Hypothalamus (tissue), 51 donors: ENCODE measurements around the gene CALY.

Experiments
- DNase-seq, 51 donors: peaks; one replicate each; lab custom pipeline; 2025; lab: John Stamatoyannopoulos, UW

Gene CALY

GRCh38 chr10:133295426-133296320 is 41.0 kb downstream of the CALY start:
- DNase-seq: no peak

- peak in 2 of 51 donors; percentile 16 to 26 for DNase-seq
Measured at GRCh38 chr10:133294189-133294588, 42.5 kb downstream of the CALY start.

DNA sequence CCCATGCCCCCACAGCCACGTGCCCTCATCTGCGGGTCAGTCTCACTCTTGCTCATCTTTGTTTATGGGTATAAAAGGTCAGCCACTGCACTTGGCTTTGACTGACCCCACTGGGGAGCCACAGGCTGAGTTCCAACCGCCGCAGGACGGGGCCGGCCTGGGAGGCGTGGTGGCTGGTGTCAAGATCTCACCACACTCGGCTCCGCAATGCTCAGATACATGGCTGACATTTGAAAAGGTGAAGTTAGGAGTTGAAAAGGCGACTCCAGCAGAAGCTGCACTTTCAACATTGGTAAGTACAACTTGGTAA is 42.9 kb downstream of the CALY start:
- no peak for DNase-seq

GRCh38 chr10:133292919-133293809 is 43.5 kb downstream of the CALY start:
- no peak for DNase-seq

GRCh38 chr10:133289761-133290160 is 46.9 kb downstream of the CALY start:
- DNase-seq: no peak

- DNase-seq: no peak
Measured at GRCh38 chr10:133287832-133288500, 48.7 kb downstream of the CALY start.

GRCh38 chr10:133286366-133286765 is 50.3 kb downstream of the CALY start:
- DNase-seq: no peak

DNA sequence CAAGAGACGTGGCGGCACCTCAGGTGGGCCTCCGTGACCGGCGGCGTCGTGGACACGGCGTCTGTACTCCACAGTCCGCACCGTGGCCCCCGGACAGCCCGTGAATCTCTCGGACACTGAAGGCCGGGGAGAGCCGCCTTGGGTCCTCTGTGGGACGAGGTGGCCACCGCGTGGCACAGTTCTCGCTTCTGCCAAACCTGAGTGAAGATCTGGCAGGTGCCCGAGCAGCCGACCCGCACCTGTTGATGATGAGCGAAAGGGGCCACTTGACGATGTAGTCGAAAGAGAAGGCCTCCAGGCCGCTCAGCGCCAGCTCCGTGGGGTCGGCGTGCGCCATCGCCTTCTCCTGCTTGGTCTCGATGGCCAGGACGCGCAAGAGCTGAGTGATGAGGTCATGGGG is 51.5 kb downstream of the CALY start:
- DNase-seq: no peak

- DNase-seq: no peak
Measured at GRCh38 chr10:133283931-133284330, 52.8 kb downstream of the CALY start.

GRCh38 chr10:133282846-133283390 is 53.8 kb downstream of the CALY start:
- no peak for DNase-seq

- no peak for DNase-seq
Measured at GRCh38 chr10:133281628-133282372, 54.9 kb downstream of the CALY start.

DNA sequence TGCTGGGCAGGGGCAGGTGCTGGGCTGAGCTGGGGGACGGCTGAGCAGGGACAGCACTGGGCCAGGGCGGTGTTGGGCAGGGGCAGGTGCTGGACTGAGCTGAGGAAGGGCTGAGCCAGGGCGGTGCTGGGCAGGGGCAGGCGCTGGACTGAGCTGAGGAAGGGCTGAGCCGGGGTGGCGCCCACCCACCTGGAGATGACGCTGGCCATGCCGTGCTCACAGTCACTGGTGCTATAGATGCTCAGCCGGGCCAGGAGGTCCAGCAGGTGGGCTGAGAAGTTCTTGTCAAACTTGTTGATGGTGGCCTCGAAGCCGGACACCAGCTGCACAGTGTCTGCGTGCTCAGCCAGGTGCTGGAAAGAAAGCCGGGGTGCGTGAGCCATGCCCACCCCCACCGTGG is 55.6 kb downstream of the CALY start:
- no peak for DNase-seq

DNA sequence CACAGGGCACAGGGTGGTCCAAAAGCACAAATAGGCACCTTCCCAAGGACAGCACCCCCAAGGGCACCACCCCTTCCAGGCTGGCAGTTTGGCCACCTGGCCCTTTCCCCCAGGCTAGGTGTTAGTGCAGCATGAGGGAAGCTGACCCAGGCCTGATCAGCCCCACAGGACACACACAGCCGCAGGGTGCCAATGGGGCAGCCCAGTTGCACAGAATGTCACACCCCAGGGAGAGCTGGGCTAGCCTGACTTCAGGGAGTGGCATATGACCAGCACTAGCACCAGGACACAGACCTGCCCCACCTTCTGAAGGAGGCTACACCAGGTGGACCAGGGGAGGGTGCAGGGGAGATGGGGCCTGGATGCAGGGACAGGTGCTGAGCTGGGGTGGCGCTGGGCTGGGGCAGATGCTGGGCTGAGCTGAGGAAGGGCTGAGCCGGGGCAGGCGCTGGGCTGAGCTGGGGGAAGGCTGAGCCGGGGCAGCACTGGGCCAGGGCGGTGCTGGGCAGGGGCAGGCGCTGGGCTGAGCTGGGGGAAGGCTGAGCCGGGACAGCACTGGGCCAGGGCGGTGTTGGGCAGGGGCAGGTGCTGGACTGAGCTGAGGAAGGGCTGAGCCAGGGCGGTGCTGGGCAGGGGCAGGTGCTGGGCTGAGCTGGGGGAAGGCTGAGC is 56.2 kb downstream of the CALY start:
- no peak for DNase-seq

- no peak for DNase-seq
Measured at GRCh38 chr10:133279326-133280226, 57.1 kb downstream of the CALY start.

GRCh38 chr10:133278577-133279265 is 58.0 kb downstream of the CALY start:
- DNase-seq: peak in 12 of 51 donors; percentile 9 to 38 (median 24)

- no peak for DNase-seq
Measured at GRCh38 chr10:133277993-133278576, 58.6 kb downstream of the CALY start.

GRCh38 chr10:133277277-133277992 is 59.3 kb downstream of the CALY start:
- no peak for DNase-seq
